Measurements from ENCODE around the gene SEPHS1.
"Not testable (repeated sequence)": the region's sequence is repeated elsewhere in the genome, so short reads cannot be mapped to it uniquely, and the experiment has no call there.

Gene SEPHS1

GRCh38 chr10:13334556-13334955 is 13.5 kb downstream of the SEPHS1 start:
- Histone ChIP-seq H3K27me3 (ENCODE audit: control insufficient read depth in 1 of 2, insufficient read depth in 1 of 2, low read length in 2 of 2) (no peaks in the 10 kb centered on the region), H3K18ac (ENCODE audit: low read depth in 1 of 2, low read length in 2 of 2) (no peak overlapping the region), H3K23ac (ENCODE audit: low read length in 2 of 2) (no peak overlapping the region), H3K4me3 (ENCODE audit: insufficient read depth in 1 of 2, low read depth in 1 of 2, low read length in 2 of 2) (no peak overlapping the region), H3K4ac (ENCODE audit: low read depth in 1 of 2, low read length in 2 of 2) (no peak overlapping the region), H3K4me1 (ENCODE audit: control insufficient read depth, insufficient read depth, low read depth, low read length) (peaks cover 3% of the 10 kb centered on the region), H2BK5ac (ENCODE audit: low read depth, low read length, poor library complexity, severe bottlenecking) (no peak overlapping the region), H3K9me3 (ENCODE audit: control insufficient read depth, low read length) (no peaks in the 10 kb centered on the region), H3K36me3 (ENCODE audit: control insufficient read depth in 1 of 2, insufficient read depth in 2 of 2, low read depth in 1 of 2, low read length in 2 of 2) (peaks cover 34 to 56% of the 10 kb centered on the region in 2 experiments), H2BK120ac (ENCODE audit: low read depth, low read length) (no peak overlapping the region), H3K27ac (ENCODE audit: low read length, poor library complexity, severe bottlenecking) (no peak overlapping the region), H2AFZ (ENCODE audit: low read depth, low read length) (no peak overlapping the region), H4K8ac (ENCODE audit: low read length) (no peak overlapping the region), H4K91ac (ENCODE audit: low read length) (no peak overlapping the region), H3K9ac (ENCODE audit: low read length) (no peak overlapping the region), H3K14ac (ENCODE audit: low read length in 2 of 2) (no peak overlapping the region), H3K4me2 (ENCODE audit: low read length, poor library complexity, severe bottlenecking) (no peak overlapping the region), H3K79me1 (replicated peaks; ENCODE audit: low read length, poor library complexity, severe bottlenecking) (peaks cover 40% of the 10 kb centered on the region), H2BK12ac (ENCODE audit: low read length in 2 of 2) (no peak overlapping the region), H2AK5ac (ENCODE audit: low read length, severe bottlenecking) (no peak overlapping the region), H2BK15ac (ENCODE audit: low read depth, poor library complexity, severe bottlenecking) (no peak overlapping the region)
- WGBS = 96% methylated on average over 2 of the region's 2 CpGs
- DNase-seq = no peak

- peaks cover 36 to 83% of the 10 kb centered on the region in 2 experiments for H3K36me3 ChIP-seq (ENCODE audit: control insufficient read depth in 1 of 2, insufficient read depth in 2 of 2, low read depth in 1 of 2, low read length in 2 of 2)
- H2BK5ac ChIP-seq (ENCODE audit: low read depth, low read length, poor library complexity, severe bottlenecking) = no peak overlapping the region
- H2AFZ ChIP-seq (ENCODE audit: low read depth, low read length) = no peak overlapping the region
- no peak overlapping the region for H2BK120ac ChIP-seq (ENCODE audit: low read depth, low read length)
- 89% methylated on average over 3 of the region's 5 CpGs for WGBS
- H3K27ac ChIP-seq (ENCODE audit: low read length, poor library complexity, severe bottlenecking) = no peak overlapping the region
- no peaks in the 10 kb centered on the region for H3K9me3 ChIP-seq (ENCODE audit: control insufficient read depth, low read length)
- no peak overlapping the region for H3K14ac ChIP-seq (ENCODE audit: low read length in 2 of 2)
- no peak overlapping the region for H3K4me2 ChIP-seq (ENCODE audit: low read length, poor library complexity, severe bottlenecking)
- H4K91ac ChIP-seq (ENCODE audit: low read length) = no peak overlapping the region
- H3K23ac ChIP-seq (ENCODE audit: low read length in 2 of 2) = no peak overlapping the region
- H3K4me3 ChIP-seq (ENCODE audit: insufficient read depth in 1 of 2, low read depth in 1 of 2, low read length in 2 of 2) = no peak overlapping the region
- H3K79me1 ChIP-seq (replicated peaks; ENCODE audit: low read length, poor library complexity, severe bottlenecking) = peaks cover 25% of the 10 kb centered on the region
- no peaks in the 10 kb centered on the region for H3K27me3 ChIP-seq (ENCODE audit: control insufficient read depth in 1 of 2, insufficient read depth in 1 of 2, low read length in 2 of 2)
- no peak for DNase-seq
- H2BK12ac ChIP-seq (ENCODE audit: low read length in 2 of 2) = no peak overlapping the region
- H3K18ac ChIP-seq (ENCODE audit: low read depth in 1 of 2, low read length in 2 of 2) = no peak overlapping the region
- no peak overlapping the region for H2BK15ac ChIP-seq (ENCODE audit: low read depth, poor library complexity, severe bottlenecking)
- no peak overlapping the region for H3K4ac ChIP-seq (ENCODE audit: low read depth in 1 of 2, low read length in 2 of 2)
- no peak overlapping the region for H3K9ac ChIP-seq (ENCODE audit: low read length)
- H3K4me1 ChIP-seq (ENCODE audit: control insufficient read depth, insufficient read depth, low read depth, low read length) = peaks cover 3% of the 10 kb centered on the region
- no peak overlapping the region for H4K8ac ChIP-seq (ENCODE audit: low read length)
- H2AK5ac ChIP-seq (ENCODE audit: low read length, severe bottlenecking) = no peak overlapping the region
Observed at GRCh38 chr10:13331646-13332045, 16.4 kb downstream of the SEPHS1 start.

- WGBS = 98% methylated on average over 8 of the region's 8 CpGs
- not testable (repeated sequence) for H2BK120ac ChIP-seq (ENCODE audit: low read depth, low read length); H2BK5ac ChIP-seq (ENCODE audit: low read depth, low read length, poor library complexity, severe bottlenecking)
Observed at GRCh38 chr10:13330980-13331379, 17.1 kb downstream of the SEPHS1 start.

GRCh38 chr10:13329565-13329964 is 18.5 kb downstream of the SEPHS1 start:
- no peak overlapping the region for H3K4me2 ChIP-seq (ENCODE audit: low read length, poor library complexity, severe bottlenecking)
- no peak for DNase-seq
- H2BK120ac ChIP-seq (ENCODE audit: low read depth, low read length) = no peak overlapping the region
- no peak overlapping the region for H4K8ac ChIP-seq (ENCODE audit: low read length)
- no peak overlapping the region for H2BK5ac ChIP-seq (ENCODE audit: low read depth, low read length, poor library complexity, severe bottlenecking)
- peaks cover 13% of the 10 kb centered on the region for H3K79me1 ChIP-seq (replicated peaks; ENCODE audit: low read length, poor library complexity, severe bottlenecking)
- no peak overlapping the region for H3K18ac ChIP-seq (ENCODE audit: low read depth in 1 of 2, low read length in 2 of 2)
- no peaks in the 10 kb centered on the region for H3K9me3 ChIP-seq (ENCODE audit: control insufficient read depth, low read length)
- H3K36me3 ChIP-seq (ENCODE audit: control insufficient read depth in 1 of 2, insufficient read depth in 2 of 2, low read depth in 1 of 2, low read length in 2 of 2) = peaks cover 27 to 86% of the 10 kb centered on the region in 2 experiments
- no peak overlapping the region for H2AFZ ChIP-seq (ENCODE audit: low read depth, low read length)
- H2BK12ac ChIP-seq (ENCODE audit: low read length in 2 of 2) = no peak overlapping the region
- H3K27me3 ChIP-seq (ENCODE audit: control insufficient read depth in 1 of 2, insufficient read depth in 1 of 2, low read length in 2 of 2) = no peaks in the 10 kb centered on the region
- H3K27ac ChIP-seq (ENCODE audit: low read length, poor library complexity, severe bottlenecking) = no peak overlapping the region
- H2BK15ac ChIP-seq (ENCODE audit: low read depth, poor library complexity, severe bottlenecking) = no peak overlapping the region
- no peak overlapping the region for H3K4me3 ChIP-seq (ENCODE audit: insufficient read depth in 1 of 2, low read depth in 1 of 2, low read length in 2 of 2)
- no peak overlapping the region for H3K4ac ChIP-seq (ENCODE audit: low read depth in 1 of 2, low read length in 2 of 2)
- no peak overlapping the region for H3K9ac ChIP-seq (ENCODE audit: low read length)
- no peak overlapping the region for H3K23ac ChIP-seq (ENCODE audit: low read length in 2 of 2)
- H3K4me1 ChIP-seq (ENCODE audit: control insufficient read depth, insufficient read depth, low read depth, low read length) = peaks cover 1% of the 10 kb centered on the region
- 95% methylated on average over 2 of the region's 3 CpGs for WGBS
- H4K91ac ChIP-seq (ENCODE audit: low read length) = no peak overlapping the region
- no peak overlapping the region for H3K14ac ChIP-seq (ENCODE audit: low read length in 2 of 2)
- no peak overlapping the region for H2AK5ac ChIP-seq (ENCODE audit: low read length, severe bottlenecking)

More at GRCh38 chr10:13330980-13331379, 17.1 kb downstream of the SEPHS1 start:
- H3K4me2 ChIP-seq (ENCODE audit: low read length, poor library complexity, severe bottlenecking); H2AK5ac ChIP-seq (ENCODE audit: low read length, severe bottlenecking); H4K8ac ChIP-seq (ENCODE audit: low read length); H3K23ac ChIP-seq (ENCODE audit: low read length in 2 of 2); H4K91ac ChIP-seq (ENCODE audit: low read length); H2BK12ac ChIP-seq (ENCODE audit: low read length in 2 of 2); H3K27me3 ChIP-seq (ENCODE audit: control insufficient read depth in 1 of 2, insufficient read depth in 1 of 2, low read length in 2 of 2); H3K14ac ChIP-seq (ENCODE audit: low read length in 2 of 2); DNase-seq; H3K27ac ChIP-seq (ENCODE audit: low read length, poor library complexity, severe bottlenecking); H2BK15ac ChIP-seq (ENCODE audit: low read depth, poor library complexity, severe bottlenecking); H3K9me3 ChIP-seq (ENCODE audit: control insufficient read depth, low read length); H3K4me3 ChIP-seq (ENCODE audit: insufficient read depth in 1 of 2, low read depth in 1 of 2, low read length in 2 of 2); H3K18ac ChIP-seq (ENCODE audit: low read depth in 1 of 2, low read length in 2 of 2); H3K9ac ChIP-seq (ENCODE audit: low read length); H3K4ac ChIP-seq (ENCODE audit: low read depth in 1 of 2, low read length in 2 of 2); H2AFZ ChIP-seq (ENCODE audit: low read depth, low read length); H3K4me1 ChIP-seq (ENCODE audit: control insufficient read depth, insufficient read depth, low read depth, low read length): not testable (repeated sequence)
- peaks cover 18% of the 10 kb centered on the region for H3K79me1 ChIP-seq (replicated peaks; ENCODE audit: low read length, poor library complexity, severe bottlenecking)
- peaks cover 34 to 83% of the 10 kb centered on the region in 2 experiments for H3K36me3 ChIP-seq (ENCODE audit: control insufficient read depth in 1 of 2, insufficient read depth in 2 of 2, low read depth in 1 of 2, low read length in 2 of 2)

Measured in mesenchymal stem cell (in vitro differentiated cells and primary cell).